Stimulated activated CD4-positive, alpha-beta T cell treated with anti-CD3 and anti-CD28 coated beads, Interleukin-4, amount 100 ng/mL, for 24 hours (primary cell): Measurements from ENCODE around the gene PEX5L.

Experiments used
- DNase-seq: peaks from one replicate; pipeline ENCODE4 v3.0.0-alpha.2; 2020

The PEX5L gene

DNA sequence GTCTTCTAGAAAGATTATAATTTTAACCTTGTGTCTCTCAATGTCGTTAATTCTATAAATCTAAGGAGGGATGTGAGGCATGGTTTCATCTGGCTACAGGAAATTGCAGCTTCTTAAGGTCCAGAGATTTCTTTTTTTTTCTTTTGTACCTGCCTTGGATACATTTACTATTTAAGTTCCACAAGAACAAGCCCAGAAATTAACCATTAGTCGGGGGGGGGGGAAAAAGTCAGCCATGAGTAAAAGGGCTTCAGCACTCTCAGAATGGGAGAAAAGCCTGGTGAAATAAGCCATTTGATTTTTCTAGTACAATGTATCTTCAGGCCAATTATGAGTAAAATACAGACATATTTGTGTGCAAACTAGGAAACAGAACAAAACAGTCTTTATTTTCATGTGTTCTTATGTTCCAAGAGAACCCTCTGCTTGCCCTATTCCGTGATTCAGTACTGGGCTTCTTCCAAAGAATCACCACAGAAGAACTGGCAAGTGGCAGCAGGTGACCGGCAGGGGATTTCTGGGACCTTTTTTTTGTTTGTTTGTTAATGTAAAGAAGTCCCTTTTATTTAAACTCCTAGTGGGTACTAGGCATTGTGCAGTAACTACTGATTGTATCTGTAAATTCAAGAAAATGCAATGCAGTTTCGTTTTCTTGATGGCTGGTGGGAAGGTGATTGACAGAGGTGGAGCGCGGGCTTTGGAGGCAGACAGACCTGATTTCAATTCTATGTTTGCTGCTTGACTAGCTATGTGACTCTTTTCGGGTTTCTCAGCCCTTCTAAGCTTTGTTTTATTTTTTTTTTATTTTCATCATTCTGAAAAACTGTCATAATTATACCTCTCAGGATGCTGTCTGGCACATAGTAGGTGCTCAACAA, 82.5 kb downstream of the PEX5L start:
- no peak for DNase-seq

DNA sequence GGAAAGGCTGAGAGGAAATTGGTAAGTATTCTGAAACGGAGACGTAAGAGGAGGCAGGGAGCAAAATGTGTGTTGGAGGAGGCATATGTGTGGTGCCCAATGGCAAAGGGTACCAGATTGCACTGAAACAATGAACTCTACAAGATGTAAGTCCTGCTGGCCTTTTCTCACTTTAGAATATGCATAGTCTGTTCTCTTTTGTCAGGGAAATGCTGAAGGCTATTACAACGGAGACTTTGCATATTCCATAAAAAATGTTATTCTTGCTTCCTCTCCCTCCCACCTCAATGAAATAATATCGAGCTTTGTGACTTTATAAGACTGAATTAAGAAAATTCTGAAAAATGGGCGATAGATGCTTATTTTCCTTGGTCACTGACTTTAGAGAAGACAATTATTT, 85.9 kb downstream of the PEX5L start:
- DNase-seq, result no peak

- DNase-seq, result no peak
Measured at GRCh38 chr3:179949869-179950268, 86.9 kb downstream of the PEX5L start.

DNA sequence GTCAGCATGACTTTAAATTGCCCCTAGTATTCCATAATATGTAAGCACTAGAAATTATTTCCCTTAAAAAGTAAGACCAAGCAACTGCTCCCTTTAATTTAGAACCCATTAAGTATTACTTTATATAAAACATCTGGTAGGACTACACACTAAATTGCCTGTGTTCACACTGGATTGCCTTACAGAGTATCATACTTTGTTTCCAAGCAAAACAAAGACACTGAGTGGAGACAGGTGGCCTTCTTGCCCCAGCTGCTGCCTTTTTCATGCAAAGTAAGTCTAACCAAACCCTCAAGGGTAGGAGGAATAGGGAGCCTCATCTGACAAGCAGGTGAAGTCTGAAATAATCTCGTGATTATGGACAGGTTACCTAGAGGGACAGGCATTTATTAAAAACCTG, 87.3 kb downstream of the PEX5L start:
- no peak for DNase-seq

DNA sequence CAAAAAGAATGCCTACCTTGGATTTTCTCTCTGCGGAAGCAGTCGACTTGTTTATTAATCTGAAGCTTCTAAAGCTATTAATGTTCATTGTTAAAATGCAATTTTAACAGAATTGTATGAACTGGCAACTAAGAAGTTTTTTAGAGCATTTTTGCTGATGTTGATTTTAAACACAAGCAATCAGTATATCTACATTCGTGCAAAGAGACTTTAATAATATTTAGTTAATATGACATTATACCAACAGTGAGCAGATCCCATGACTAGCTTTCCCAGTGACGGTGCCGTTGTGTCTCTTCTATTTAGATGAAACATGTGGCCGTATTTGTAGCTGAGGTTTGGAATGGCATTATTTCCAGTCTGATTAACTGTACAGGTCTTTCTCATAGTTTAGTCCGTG, 88.0 kb downstream of the PEX5L start:
- DNase-seq, result no peak

GRCh38 chr3:179945569-179945968, 91.2 kb downstream of the PEX5L start:
- DNase-seq, result no peak

- DNase-seq, result no peak
Measured at GRCh38 chr3:179943117-179943880, 93.4 kb downstream of the PEX5L start.

DNA sequence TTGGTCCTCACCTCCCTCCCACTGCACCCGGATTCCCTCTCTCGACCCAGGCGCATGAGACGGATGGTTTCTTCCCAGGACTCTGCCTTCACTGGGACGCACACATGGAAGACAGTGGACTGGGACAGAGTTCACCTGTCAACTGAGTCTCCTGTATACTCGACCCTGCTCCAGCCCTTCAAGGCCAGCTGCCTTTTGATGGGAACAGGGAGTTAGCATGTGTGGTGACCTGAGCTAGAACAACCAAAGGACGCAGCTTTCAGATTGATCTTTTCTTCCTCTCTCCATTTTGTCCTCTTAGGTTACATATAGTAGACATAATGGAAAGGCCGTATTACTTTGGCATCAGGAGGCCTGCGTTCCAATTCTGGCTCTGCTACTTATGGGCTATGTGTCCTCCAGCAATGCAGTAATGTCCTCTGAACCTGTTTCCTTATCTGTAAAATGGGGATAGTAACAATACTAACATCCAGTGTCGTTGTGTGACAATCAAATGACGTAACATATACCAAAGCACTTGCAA, 94.1 kb downstream of the PEX5L start:
- DNase-seq, result no peak

GRCh38 chr3:179935710-179936109, 101.0 kb downstream of the PEX5L start:
- DNase-seq, result no peak

GRCh38 chr3:179933914-179934313, 102.8 kb downstream of the PEX5L start:
- DNase-seq, result no peak

DNA sequence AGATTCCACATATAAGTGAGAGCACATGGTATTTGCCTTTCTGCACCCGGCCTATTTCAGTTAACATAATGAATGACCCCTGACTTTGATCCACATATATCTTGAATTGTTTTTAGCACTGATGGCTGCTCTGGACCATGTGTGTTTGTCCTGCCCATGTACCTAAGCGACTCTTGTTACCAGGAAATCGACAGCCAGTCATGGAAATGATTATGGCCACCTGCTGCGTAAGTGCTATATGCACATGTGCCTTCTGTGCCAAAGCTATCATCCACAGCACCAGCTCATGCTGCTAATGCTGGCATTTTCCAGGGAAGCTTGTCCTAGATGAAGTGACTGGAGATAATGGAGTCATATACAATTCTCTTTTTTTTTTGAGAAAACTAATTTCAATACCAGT, 103.7 kb downstream of the PEX5L start:
- no peak for DNase-seq

- DNase-seq, result no peak
Measured at GRCh38 chr3:179932674-179933073, 104.1 kb downstream of the PEX5L start.

GRCh38 chr3:179929091-179929529, 107.6 kb downstream of the PEX5L start:
- peak; percentile 40 for DNase-seq

DNA sequence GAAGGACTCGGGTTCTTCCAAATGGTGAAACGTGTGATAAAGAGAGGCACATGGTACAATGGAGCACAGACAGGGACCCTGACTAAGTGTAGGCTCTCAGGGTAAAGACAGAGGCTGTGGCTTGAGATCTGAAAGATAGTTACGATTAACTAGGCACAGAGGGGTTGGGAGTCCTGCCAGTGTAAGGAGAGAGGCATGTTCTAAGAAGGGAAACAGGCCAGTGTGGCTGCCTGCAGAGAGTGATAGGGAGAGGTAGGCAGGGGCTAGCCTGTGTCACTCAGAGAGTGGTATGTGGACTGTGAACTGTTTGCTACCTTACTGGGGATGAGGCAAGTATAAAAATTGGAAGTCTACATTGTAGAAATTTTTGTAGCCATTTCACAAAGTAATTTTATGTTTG, 109.5 kb downstream of the PEX5L start:
- no peak for DNase-seq

DNA sequence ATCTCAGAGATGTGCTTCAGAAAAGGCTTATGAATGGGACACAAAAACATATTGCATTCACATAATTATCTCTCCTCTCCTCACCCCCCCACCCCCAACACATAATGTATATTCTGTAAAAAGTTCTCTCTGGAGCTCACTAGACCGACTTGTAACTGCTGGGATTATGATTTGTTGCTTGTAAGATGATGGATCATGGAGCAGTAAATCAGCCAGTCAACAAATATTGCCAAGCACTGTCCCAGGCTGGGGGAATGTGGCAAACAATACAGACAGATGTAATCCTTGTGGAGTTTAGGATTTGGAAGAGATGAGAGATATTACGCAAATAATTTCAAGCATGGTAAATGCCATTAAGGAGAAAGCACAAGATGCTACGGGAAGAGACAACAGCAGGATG, 114.8 kb downstream of the PEX5L start:
- no peak for DNase-seq

DNA sequence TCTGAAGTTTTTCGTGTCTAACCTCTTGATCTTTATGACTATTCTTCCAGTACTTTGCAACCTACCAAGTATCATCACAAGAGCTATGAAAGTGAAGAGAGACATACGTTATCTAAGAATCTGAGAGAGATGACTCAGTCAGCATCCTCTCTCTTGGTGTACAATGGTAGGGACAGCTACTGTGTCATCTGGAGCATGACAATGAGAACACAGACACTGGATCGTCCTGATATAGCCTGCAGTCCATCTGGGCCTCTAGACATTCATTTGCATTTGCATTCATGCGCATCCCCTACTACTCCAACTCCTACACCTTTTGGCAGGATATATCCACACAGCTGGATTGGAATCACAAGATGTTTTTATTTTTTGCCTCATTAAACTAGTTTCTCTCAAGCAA, 115.2 kb downstream of the PEX5L start:
- DNase-seq, result no peak

- DNase-seq, result no peak
Measured at GRCh38 chr3:179907784-179908482, 128.8 kb downstream of the PEX5L start.

- DNase-seq, result no peak
Measured at GRCh38 chr3:179902061-179902460, 134.7 kb downstream of the PEX5L start.

DNA sequence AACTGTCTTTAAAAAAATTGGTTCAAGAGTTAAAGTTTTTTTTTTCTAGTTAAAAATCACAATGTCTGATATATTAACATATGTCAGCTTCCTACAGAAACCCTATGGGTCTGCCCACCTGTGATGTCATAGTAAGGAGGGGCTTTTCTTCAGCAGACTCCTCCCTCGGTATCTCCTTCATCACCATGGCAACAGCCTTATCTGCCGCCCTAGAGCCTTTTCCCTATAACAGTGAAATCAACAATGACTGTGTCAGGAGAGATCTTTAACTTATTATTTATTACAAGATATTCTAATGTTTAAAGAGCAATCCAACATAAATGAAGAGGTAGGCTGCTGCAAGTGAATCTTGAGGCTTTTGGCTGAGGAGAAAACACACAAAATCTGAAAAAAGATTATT, 138.7 kb downstream of the PEX5L start:
- DNase-seq, result no peak

- no peak for DNase-seq
Measured at GRCh38 chr3:179897231-179897630, 139.5 kb downstream of the PEX5L start.

DNA sequence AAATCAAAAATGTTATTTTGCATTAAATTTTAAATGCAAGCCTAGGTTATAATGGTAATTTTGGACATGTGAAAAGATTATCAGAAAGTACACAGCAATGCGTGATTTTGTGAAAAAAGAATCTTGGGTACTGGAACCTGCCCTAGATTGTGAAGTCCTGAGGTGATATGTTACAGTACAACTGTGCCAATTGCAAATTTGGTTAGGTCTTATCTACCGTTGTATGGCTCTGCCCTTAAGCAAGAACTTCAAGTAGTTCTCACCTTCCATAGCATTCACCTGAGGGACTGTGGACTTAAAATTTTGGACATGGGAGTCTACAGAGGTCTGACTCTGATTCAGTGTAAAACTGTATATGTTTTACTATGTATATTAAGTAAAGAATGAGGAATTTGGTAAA, 140.2 kb downstream of the PEX5L start:
- no peak for DNase-seq

DNA sequence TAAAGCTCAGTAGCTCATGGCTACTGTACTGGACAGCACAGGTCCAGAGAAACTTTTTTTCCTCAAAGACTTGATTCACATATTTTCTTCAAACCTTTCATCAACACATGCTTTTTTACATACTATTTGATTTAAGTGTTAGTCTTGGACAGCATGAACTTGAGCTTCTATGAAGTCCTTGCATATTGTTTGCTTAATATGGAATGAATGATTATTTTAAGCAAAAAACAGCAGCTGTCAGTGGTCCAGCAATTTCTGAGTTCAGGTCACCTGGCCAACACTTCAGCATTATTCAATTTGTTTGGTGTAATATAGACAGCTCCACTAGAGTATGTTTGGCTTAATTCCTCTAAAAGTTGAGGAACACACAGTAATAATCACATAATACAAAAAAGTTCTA, 141.4 kb downstream of the PEX5L start:
- DNase-seq, result no peak

DNA sequence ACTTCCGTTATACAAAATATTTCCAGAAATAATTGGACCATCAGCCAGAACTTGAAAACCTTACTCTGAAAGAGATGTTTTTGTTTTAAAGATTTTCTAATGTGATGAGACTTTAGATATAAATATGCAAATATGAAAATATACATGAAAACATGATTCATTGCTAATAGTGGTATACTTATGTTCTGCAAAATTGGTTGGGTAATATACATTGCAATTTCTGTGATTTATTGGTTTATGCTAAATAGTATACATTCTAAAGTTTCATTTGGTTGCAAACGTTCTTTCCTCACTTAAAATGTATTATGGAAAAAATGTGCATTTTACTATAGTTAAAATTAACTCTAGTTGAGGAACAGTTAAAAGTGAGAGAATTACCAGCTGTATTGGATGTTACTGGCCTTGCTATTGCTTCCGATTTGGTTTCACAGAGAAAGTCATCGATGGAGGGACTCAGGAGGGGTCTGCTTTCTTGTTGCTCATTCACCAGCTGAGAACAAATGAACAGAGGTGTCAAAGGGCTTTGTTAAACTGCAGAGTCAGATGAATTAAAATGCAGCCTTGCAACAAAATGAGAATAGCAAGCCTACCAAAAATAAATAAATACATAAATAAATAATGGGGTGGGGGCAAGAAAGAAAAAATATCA, 149.3 kb downstream of the PEX5L start:
- DNase-seq, result no peak
